Gastroesophageal sphincter (tissue), 4 donors: ENCODE measurements around the gene CDYL2. TPM values are rescaled to one million over a fixed set of nuclear protein-coding genes. Genes with fewer than 3 reads are reported as not detected.

Source experiments
- ATAC-seq: fragments of 150-250 bp; one replicate; pipeline ENCODE4 v1.9.1; 2016; ENCODE audit warnings: mild to moderate bottlenecking, moderate library complexity
- H3K27ac ChIP-seq, 4 donors: fragments of 200-600 bp; sonication (generic) in 3 of 4; 1 replicate in 3 of 4; 2 replicates in 1 of 4; pipeline ENCODE4 v1.5.1; 2016 to 2019
- H3K27me3 ChIP-seq: fragments of 200-600 bp; sonication (generic); one replicate; pipeline ENCODE4 v1.5.1; 2019
- H3K36me3 ChIP-seq, 2 donors: fragments of 200-600 bp; sonication (generic); one replicate each; pipeline ENCODE4 v1.5.1; 2019; ENCODE audit warnings: control low read depth in 1 of 2
- H3K4me1 ChIP-seq, 3 donors: fragments of 200-600 bp; sonication (generic); 1 replicate in 2 of 3; 2 replicates in 1 of 3; pipeline ENCODE4 v1.5.1; 2016 to 2019; ENCODE audit warnings: control low read depth in 2 of 3
- H3K4me3 ChIP-seq, 2 donors: fragments of 200-600 bp; sonication (generic); one replicate each; pipeline ENCODE4 v1.5.1; 2019; ENCODE audit warnings: mild to moderate bottlenecking in 1 of 2, moderate library complexity in 1 of 2
- H3K9me3 ChIP-seq, 3 donors: fragments of 200-600 bp; sonication (generic); one replicate each; pipeline ENCODE4 v1.5.1; 2017 to 2019; ENCODE audit warnings: control low read depth in 2 of 3
- CTCF ChIP-seq, 4 experiments: fragments of 200-600 bp in 2 of 4; fragments of 450-650 bp in 2 of 4; sonication (generic) in 1 of 4; IDR thresholded peaks; one replicate each; pipeline ENCODE4 v1.5.1; 2017 to 2019; ENCODE audit warnings: antibody characterized with exemption in 4 of 4, mild to moderate bottlenecking in 2 of 4, moderate library complexity in 2 of 4
- EP300 ChIP-seq: sonication (generic); formaldehyde crosslinking; IDR thresholded peaks from one replicate; pipeline ENCODE4 v1.6.1; 2017; ENCODE audit warnings: antibody characterized with exemption, mild to moderate bottlenecking
- POLR2A ChIP-seq, 2 donors: fragments of 450-650 bp; IDR thresholded peaks; one replicate each; pipeline ENCODE4 v1.6.1; 2017; ENCODE audit warnings: antibody characterized with exemption in 2 of 2, mild to moderate bottlenecking in 2 of 2, moderate library complexity in 1 of 2
- POLR2AphosphoS5 ChIP-seq: sonication (generic); formaldehyde crosslinking; IDR thresholded peaks from one replicate; pipeline ENCODE4 v1.6.1; 2017; ENCODE audit warnings: antibody characterized with exemption
- WGBS, 2 donors: methylation state at CpG; one replicate each; pipeline ENCODE4 v1.1.5; 2018; ENCODE audit warnings: low coverage in 1 of 2; 5-methylcytosine and 5-hydroxymethylcytosine counted together
- total RNA-seq, 4 donors: library from RNA; depleted of rRNA; stranded (reverse); fragments of >200 nt; gene quantifications; one replicate each; pipeline ENCODE4 v1.1.0, GENCODE V29; 2016

The CDYL2 gene
- total RNA-seq, 4 donors from 2014 or later: 0.78 to 11.7 (median 3.2) TPM

GRCh38 chr16:80659865-80660264 lies 144.5 kb downstream of the CDYL2 start:
- Histone ChIP-seq H3K4me1 (no peaks in the 10 kb centered on the region), H3K27me3 (no peaks in the 10 kb centered on the region), H3K27ac (no peak overlapping the region), H3K9me3 (peaks cover 0 to 15% (median 0%) of the 10 kb centered on the region in 3 donors), H3K36me3 (no peaks in the 10 kb centered on the region), H3K4me3 (no peak overlapping the region)
- WGBS, 2 donors: 93 to 100% methylated on average over 1 of the region's 1 CpG
- ATAC-seq: no peak
- no peak for TF ChIP-seq POLR2AphosphoS5
- TF ChIP-seq EP300: no peak
- TF ChIP-seq CTCF (IDR thresholded peaks at IDR 0.05): no peak
- TF ChIP-seq POLR2A (IDR thresholded peaks at IDR 0.05): no peak

GRCh38 chr16:80656711-80657150 lies 147.7 kb downstream of the CDYL2 start:
- H3K27ac ChIP-seq: no peak overlapping the region

GRCh38 chr16:80656161-80656560 lies 148.2 kb downstream of the CDYL2 start:
- Histone ChIP-seq H3K27me3 (no peaks in the 10 kb centered on the region), H3K4me1 (no peaks in the 10 kb centered on the region), H3K9me3 (peaks cover 0 to 15% (median 0%) of the 10 kb centered on the region in 3 donors), H3K4me3 (no peak overlapping the region), H3K27ac (no peak overlapping the region), H3K36me3 (no peaks in the 10 kb centered on the region)
- ATAC-seq: no peak
- 90% methylated on average over 2 of the region's 4 CpGs; no CpG with 5 or more reads in 1 of the 2 donors for WGBS, 2 donors
- TF ChIP-seq CTCF (IDR thresholded peaks at IDR 0.05) (no peak), EP300 (no peak), POLR2A (IDR thresholded peaks at IDR 0.05) (no peak), POLR2AphosphoS5 (no peak)

More at GRCh38 chr16:80656711-80657150, 147.7 kb downstream of the CDYL2 start:
- Histone ChIP-seq H3K27me3 (no peaks in the 10 kb centered on the region), H3K4me3 (no peak overlapping the region), H3K36me3 (no peaks in the 10 kb centered on the region), H3K9me3 (peaks cover 0 to 15% (median 0%) of the 10 kb centered on the region in 3 donors), H3K4me1 (no peaks in the 10 kb centered on the region)
- ATAC-seq: no peak
- no peak for TF ChIP-seq POLR2AphosphoS5
- TF ChIP-seq CTCF (IDR thresholded peaks at IDR 0.05): no peak
- TF ChIP-seq EP300: no peak
- TF ChIP-seq POLR2A (IDR thresholded peaks at IDR 0.05): no peak
- WGBS, 2 donors: 49 to 54% methylated on average over 5 to 8 of the region's 8 CpGs

- Histone ChIP-seq H3K27ac (no peak overlapping the region), H3K9me3 (peaks cover 0 to 11% (median 0%) of the 10 kb centered on the region in 3 donors), H3K4me1 (no peaks in the 10 kb centered on the region), H3K27me3 (no peaks in the 10 kb centered on the region), H3K36me3 (no peaks in the 10 kb centered on the region), H3K4me3 (no peak overlapping the region)
- ATAC-seq: no peak
- TF ChIP-seq EP300 (no peak), POLR2A (IDR thresholded peaks at IDR 0.05) (no peak), CTCF (IDR thresholded peaks at IDR 0.05) (no peak), POLR2AphosphoS5 (no peak)
- 63% methylated on average over 2 of the region's 9 CpGs; no CpG with 5 or more reads in 1 of the 2 donors for WGBS, 2 donors
Measured at GRCh38 chr16:80655751-80656150, 148.6 kb downstream of the CDYL2 start.

- peaks cover 0 to 5% (median 0%) of the 10 kb centered on the region in 3 donors for H3K9me3 ChIP-seq
- no peak for ATAC-seq
- no peaks in the 10 kb centered on the region for H3K27me3 ChIP-seq
- H3K4me1 ChIP-seq: no peaks in the 10 kb centered on the region
- H3K27ac ChIP-seq: no peak overlapping the region
- H3K4me3 ChIP-seq: no peak overlapping the region
- 64 to 81% methylated on average over 3 to 5 of the region's 14 CpGs for WGBS, 2 donors
- TF ChIP-seq POLR2A (IDR thresholded peaks at IDR 0.05) (no peak), CTCF (IDR thresholded peaks at IDR 0.05) (no peak), EP300 (no peak), POLR2AphosphoS5 (no peak)
- no peaks in the 10 kb centered on the region for H3K36me3 ChIP-seq
Measured at GRCh38 chr16:80654094-80654862, 150.1 kb downstream of the CDYL2 start.
